ENCODE results near the gene MED15.

MED15 gene

DNA sequence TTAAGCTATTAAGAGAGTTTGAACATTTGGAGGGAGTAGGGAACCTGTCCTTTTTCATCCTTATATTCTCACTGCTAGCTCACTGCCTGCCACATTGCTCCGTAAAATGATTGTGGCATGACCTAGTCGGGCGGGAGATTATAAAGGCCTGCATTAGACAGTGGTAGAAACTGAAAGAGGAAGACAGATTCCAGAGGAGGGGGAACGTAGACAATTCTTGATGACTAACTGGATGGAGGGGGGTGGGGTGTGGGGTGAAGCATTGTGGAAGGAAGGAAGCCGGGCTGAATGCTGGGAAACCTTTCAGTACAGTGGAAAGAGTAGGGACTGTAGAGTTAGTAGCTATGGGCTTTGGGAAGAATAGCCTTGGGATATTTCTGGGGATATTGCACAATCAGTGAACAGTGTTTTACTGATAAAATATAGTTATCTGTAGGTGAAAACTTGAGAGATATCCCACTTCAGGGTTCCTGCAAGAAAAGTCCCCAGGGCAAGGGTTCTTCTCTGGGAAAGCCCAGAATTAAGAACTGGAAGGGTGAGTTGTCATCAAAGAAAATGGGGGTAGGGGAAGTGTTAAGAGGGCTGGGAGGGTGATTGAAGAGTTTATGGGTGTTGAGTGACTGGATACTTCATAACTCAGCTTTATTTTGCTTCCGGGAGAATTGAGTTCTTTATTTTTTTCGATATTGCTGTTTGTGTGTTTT, 2.1 kb downstream of the MED15 start:
- no peak for DNase-seq (ENCODE audit: low spot score)

DNA sequence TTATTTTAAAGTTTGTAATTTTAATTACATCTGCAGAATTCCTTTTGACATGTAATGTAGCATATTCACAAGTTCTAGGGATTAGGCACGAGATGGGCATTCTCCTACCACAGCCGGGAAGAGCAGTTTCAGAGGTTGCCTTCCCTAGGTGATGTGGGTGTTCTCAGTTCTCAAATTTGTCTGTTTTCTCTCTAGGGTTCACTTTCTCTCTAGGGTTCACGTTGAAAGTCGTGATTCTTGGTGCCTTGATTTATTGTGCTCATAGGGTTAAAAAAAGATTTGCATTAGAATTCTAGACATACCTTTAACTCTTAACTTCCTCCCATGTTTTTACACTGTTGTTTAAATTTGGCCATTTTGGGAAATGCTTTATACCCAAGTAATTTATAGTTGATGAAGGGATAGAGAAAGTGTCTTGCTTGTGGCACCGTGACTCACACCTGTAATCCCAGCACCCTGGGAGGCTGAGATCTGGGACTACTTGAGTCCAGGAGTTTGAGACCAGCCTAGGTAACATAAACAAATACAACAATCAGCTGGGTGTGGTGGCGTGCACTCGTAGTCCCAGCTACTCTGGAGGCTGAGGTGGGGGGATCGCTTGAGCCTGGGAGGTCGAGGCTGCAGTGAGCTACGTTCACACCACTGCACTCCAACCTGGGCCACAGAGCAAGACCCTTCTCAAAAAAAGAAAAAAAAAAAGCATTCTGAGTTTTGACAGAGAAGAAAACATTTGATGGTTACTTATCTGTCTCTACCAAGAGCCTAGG, 3.6 kb downstream of the MED15 start:
- no peak for DNase-seq (ENCODE audit: low spot score)

DNA sequence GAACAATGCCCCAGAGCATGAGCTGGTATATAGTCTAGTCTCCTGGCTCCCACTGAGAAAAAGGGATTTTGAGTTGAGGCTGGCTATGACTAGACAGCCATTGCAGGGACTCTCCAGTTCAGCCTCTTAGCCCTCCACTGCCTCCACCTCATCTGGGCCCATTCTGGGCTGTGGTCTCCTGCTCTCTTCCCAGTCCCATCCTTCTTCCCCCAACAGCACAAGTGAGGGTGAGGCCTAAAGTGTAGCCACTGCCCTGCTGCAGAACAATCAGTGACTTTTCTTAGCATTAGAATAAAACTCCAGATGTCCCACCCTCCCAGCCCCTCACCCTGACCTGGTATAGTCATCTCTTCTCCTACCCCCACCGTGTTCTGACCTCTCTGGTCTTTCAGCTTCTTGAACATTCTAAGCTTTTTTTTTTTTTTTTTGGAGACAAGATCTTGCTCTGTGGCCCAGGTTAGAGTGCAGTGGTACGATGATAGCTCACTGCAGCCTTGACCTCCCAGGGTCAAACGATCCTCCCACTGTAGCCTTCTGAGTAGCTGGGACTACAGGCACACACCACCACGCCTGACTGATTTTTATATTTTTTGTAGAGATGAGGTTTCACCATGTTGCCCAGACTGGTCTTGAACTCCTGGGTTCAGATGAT, 4.3 kb downstream of the MED15 start:
- DNase-seq (ENCODE audit: low spot score), result no peak

DNA sequence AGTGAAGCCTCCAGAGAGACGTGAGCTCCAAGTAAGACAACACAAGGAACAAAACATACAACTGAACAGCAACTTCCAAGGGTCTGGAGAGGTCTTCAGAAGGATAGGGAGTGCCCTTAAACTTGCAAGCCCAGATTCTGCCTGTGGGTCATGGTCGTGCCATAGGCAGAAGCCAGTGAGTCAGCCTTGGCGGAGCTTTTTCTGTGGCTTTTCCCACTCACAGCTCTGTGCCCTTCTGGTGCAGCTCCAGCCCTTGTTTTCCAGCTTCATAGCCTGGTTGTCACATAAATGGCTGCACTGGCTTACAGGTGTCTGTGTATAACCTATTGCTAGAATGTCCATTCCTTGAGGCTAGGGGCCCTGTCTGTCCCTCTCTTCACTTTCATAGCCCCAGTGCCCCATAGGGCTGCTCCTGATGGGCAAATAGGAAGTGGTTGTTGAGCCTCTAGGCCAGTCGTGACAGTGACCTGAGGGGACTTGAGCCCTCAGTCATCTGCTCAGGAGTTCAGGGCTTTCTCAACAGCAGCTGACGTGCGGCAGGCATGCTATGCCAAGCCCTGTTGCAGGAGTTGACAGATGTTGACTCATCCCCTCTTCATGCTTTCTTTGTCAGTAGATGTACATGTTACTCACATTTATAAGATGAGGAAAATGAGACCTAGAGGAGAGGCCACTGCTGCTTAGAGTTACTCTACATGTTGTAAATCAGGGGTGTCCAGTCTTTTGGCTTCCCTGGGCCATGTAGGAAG, 7.4 kb downstream of the MED15 start:
- DNase-seq (ENCODE audit: low spot score), result no peak

DNA sequence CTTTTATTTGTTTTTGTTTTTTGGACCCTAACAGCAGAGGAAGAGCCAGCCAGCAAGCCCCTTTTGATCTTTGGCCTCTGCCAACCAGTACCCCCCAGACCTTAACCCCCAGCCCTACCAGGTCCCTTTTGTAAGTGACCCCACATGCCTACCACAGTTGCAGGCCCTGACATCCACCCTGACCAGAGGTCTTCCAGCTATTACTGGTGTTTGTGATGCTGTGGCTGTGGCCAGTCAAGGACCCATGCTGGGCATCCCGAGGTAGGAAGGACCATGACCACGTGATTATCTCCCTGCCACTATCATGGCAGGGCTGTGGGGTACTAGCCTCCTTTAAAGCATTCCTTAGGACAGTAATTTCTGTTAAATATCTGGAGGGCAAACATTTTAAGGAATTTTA, 9.0 kb downstream of the MED15 start:
- no peak for DNase-seq (ENCODE audit: low spot score)

DNA sequence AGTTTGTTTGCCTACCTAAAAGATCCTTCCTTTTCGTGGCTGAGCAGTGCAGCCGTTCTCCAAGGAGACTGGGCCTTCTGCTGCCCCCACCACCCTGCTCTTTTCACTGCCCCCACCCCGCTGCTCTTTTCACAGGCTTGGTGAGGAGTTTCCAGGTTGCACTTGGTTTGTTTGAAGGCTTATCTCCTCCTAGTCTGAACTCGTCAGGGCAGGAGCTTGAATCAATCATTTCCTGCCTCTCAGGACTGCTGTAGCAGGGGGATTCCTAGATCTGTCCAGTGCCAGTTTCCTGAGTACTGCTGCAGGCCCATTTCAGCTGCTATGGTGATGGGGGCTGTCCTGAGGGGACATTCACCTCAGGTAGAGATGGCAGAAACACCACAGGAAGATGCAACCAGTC, 10.0 kb downstream of the MED15 start:
- no peak for DNase-seq (ENCODE audit: low spot score)

DNA sequence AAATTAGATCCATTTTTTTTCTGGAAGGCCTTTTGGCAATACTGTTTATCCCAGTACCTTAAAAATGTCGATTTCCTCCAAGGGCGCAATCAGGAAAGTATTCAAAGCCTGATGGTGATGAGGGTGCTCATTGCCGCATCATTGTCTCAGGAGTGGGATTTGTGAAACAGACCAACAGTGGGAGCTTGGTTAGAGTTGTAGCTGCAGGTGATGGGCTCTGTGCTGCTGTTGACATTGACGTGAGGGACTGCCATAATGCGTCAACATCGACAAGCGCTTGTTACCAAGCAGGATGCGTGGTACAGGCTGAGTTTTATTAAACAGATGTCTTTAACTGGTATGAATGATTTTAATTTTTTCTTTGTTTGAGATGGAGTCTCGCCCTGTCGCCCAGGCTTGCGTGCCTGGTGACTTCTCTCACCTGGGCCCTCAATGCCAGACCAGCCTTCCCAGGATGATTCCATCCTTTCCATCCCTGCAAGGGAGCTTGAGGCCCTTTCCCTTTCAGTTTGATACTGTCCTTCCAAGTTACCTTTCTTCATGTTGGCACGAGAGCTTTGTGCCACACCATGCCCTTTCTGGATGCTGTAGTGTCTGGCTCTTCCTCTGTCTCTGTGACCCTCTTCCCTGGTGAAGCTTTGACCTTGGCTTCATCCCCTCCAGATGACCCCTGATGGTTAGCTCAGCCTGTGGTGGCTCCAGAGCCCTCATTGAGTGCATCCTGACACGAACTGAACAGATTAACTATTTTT, 10.6 kb downstream of the MED15 start:
- no peak for DNase-seq (ENCODE audit: low spot score)

DNA sequence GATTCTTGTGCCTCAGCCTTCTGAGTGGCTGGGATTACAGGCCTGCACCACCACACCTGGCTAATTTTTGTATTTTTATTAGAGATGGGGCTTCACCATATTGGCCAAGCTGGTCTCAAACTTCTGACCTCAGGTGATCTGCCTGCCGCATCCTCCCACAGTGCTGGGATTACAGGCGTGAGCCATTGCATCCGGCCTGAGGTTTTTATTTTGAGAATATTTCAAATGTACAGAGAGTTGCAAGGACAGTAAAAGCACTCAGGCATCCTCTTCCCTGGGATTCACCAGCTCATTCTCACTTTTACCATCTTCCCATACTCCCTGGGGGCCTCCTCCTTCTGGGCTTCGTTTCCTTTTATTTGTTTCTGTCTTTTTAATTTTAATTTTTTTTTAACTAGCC, 12.1 kb downstream of the MED15 start:
- no peak for DNase-seq (ENCODE audit: low spot score)

DNA sequence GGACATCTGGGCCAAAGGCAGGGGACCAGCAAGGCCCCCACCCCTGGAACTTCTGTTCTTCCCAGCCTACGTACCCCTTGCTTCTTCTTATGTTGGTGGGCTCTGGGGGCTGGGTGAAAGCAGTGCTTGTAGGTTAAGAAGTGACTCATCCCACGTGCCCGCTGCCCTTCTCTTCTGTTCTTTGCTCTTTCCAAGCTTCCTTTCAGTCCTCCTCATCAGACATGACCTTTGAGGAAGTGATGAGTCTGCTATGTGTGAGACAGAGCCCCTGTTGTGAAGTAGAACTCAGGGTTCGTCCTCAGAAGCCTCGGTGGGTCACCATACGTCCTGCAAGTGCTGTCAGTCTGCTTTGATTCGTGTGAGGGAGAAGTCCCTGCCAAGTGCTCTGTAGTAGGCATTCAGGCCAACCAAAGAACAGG, 12.7 kb downstream of the MED15 start:
- DNase-seq (ENCODE audit: low spot score), result no peak

DNA sequence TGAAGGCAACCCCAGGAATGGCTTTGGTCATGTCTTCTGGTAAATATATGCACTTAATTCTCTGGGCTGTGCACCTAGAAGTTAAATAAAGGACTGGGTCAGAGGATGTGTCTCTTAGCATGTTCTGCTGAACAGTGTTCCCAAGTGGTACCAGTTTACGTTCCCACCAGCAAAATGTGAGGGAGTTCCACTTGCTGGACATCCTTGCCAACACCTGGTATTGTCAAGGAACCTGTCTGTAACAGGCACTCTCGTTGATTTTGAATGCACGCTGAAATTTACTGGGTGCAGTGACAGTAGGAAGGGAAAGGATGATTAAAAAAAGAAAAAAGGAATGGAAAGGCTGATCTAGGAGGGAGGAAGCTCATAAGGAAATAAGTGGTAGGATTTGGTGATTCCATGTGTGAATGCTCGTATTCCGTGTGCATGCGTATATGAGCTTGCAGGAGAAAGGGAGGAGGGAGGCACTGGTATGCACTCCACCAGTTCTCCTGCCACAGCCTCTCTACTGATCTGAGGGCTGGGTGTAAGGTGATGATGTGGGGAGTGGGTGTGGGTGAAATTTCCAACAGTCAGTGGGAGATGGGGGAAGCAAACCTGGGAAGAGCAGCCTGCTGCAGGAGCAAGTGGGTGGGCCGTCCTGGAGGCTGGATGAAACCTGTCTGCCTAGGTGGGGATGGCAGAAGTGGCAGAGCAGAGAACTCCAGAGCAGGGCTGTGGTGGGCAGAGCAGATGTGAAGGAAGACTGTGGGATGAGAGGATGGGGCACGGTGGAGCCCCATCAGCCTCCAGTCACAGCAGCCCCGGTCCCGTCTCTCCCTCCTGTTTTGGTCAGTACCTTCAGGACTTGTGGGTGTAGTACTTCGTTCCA, 15.0 kb downstream of the MED15 start:
- DNase-seq (ENCODE audit: low spot score), result no peak

DNA sequence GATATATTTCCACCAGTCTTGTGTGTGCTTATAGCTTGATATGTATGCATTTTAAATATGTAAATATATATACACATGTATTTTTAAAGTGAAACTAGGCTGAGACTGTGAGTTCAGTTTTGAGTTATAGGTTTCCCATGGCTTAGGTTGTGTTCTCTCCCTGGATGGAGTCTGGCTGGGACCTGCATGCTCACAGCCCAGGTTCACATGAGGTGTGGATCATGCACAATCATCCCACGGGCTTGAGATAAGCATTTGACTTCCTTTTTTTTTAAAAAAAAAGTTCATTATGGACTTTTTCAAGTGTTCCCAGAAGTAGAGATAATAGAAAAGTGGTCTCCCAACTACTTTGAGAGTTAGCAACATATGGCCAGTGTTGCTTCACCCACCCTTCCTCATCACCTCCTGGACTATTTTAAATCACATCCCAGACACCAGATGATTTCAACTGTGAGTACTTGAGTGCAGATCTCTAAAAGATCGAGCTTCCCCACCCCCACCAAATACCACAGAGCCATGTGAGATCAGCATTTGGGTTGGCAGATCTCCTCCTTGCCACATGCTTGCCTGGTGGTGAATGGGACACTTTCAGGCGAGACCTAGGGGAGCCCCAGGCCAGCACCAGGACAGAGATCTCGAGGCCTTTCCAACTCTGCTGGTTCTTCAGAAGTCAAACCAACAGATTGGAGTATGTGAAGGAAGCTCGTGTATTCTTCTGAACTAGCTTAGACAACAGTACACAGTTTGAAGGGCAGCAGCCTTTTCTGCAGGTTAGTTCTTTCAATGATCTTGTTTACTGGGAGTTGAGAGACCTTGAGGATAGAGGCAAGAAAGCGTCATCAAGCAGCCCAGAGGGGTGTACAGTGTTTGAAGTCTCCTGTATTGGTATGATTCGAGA, 15.9 kb downstream of the MED15 start:
- DNase-seq (ENCODE audit: low spot score), result peak; percentile 27

DNA sequence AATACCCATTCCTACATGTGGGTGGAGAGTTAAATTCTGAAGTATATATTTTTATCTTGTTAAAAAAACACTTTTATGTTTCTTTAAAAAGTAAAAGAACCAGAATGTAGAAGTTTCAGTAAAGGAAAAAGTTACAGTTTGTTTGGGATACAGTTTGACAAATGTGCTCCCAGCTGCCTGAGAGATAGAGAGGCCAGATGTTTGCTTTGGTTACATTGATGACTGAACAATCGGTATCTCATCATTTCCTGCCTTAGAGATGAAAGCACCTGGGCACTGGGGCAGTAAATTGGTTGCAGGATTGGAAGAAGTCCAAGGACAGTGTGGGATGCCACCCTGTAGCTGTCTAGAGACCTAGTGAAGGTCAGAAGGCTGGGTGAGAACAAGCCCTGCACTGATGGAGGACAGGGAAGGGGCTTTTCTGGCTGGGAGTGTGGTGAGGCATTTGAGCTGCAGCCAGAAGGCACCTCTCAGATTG, 16.6 kb downstream of the MED15 start:
- DNase-seq (ENCODE audit: low spot score), result no peak

DNA sequence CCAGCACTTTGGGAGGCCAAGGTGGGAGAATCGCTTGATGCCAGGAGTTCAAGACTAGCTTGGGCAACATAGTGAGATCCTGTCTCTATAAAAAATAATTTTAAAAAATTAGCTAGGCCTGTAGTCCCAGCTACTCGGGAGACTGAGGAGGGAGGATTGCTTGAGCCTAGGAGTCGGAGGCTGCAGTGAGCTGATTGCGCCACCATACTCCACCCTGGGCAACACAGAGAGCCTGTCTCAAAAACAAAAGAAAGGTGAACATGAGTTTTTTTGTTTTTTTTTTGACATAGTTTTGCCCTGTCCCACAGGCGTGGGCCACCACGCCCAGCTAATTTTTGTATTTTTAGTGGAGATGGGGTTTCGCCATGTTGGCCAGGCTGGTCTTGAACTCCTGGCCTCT, 17.6 kb downstream of the MED15 start:
- DNase-seq (ENCODE audit: low spot score), result no peak

DNA sequence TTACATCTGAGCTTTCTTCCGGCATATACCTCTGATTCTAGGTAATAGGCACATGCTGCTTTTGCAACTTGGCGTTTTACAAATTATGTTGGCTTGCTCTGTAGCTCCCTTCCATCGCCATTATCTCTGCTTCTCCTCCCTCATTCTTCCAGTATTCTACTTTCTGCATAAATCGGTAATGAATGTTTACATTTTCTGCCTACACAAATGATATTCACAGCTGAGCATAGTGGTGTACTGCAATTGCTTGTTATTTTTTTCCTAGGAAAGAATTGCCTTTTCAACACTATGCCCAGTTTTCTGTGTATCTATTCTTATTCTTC, 18.9 kb downstream of the MED15 start:
- no peak for DNase-seq (ENCODE audit: low spot score)

DNA sequence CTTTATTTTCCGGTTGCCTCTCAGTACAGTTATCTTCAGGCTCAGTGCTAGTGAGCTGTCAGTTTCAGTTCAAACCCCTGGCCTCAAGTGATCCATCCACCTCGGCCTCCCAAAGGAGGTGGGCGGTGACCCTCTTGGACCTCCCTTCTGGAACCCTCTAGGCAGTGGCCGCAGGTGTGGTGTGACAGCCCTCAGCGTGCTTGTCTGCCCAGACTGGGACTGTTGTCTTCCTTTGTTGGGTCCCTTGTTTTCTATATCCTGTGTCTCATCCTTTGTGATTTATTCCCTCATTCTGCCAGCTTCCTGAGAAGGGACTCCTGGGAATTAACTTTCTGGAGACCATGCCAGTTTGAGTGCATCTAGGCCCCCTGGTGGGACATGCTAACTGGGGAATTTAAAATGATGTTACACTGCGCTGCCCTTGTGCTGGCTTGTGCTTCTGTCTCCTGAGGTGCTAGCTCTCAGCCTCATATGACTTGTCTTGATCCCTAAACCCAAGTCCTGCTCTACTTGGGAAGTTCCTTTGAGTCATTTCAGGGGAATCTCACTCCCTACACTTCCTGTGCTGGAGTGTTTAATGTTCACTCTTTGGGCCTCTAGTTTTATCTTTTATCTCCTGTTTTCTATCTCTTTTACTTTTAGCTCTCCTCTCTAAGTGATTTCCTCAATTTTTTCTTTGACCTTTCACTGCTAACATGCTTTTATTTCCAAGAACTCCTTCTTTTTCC, 19.4 kb downstream of the MED15 start:
- DNase-seq (ENCODE audit: low spot score), result peak; percentile 34

DNA sequence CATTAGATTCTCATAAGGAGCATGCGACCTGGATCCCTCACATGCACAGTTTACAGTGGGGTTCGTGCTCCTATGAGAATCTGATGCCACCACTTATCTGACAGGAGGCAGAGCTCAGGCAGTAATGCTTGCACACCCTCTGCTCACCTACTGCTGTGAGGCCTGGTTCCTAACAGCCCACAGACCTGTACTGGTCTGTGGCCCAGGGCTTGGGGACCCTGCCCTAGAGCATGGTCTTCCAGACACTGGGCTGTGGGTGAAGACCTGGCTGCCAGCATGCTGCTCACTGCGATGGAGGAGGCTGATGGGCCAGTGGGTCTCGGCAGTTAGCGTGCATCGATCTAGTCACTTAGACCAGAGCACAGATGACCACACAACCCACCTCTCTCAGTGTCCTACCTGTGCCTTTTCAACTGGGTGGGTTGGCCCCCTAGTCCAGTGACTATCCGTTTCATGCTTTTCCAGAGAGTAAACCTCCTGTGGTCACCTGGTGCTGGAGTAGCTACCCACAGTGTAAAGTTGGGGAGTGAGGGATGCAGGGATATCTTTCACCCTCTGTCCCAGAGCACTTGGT, 21.1 kb downstream of the MED15 start:
- no peak for DNase-seq (ENCODE audit: low spot score)

DNA sequence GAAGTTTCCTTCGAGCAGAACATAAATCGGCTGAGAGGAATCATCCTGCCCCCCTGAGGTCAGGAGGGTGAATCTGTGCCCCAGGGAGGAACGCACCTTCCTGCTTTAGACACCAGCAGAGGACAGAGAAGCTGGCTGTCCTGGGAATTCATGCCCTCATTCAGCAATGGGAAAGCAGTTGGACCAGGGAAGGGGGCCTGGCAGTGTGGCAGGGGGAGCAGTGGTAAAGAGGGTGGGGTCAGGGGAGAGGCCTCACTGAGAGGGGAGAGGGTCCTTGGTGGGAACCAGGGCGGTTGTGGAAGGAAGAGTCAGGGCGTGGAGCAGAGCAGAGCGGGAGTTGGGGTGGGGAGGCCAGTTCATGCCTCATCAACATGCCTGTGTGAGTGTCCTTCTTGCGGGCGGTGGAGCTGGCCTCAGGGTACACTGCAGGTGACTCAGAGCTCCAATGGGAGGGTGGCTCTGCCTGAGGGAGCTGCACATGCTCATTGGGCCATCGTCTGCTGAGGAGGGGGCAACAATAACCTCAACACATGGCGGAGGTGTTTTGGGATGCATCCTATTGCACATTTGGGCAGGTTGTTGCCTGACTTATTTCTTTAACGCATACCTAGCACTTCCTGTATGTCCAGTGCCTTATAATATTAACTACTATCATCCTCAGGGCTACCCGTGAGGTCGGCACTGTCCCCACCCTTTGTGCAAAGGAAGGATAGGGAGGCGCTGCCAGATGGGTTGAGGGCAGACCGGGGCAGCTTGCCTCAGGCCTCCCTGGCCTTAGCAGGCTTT, 23.2 kb downstream of the MED15 start:
- peak; percentile 27 for DNase-seq (ENCODE audit: low spot score)

DNA sequence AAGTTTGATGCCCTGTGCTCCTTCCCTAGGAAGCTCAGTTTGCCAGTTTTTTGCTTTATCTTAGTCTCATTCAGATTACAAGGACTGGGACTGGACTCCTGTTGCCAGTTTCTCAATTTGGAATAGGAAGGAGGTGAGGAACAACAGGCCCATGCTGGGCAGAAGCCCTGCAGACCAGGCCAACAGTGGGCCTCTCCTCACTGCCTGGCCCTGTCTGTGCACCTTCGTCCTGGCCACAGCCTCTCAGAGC, 23.7 kb downstream of the MED15 start:
- no peak for DNase-seq (ENCODE audit: low spot score)

Data from D341Med (cell line).